ENCODE results near the gene NTF4. TPM values are rescaled to one million over a fixed set of nuclear protein-coding genes. Genes with fewer than 3 reads are reported as not detected.

Gene NTF4
- total RNA-seq, 1 experiment from 2014 or later, result 1.7 TPM

DNA sequence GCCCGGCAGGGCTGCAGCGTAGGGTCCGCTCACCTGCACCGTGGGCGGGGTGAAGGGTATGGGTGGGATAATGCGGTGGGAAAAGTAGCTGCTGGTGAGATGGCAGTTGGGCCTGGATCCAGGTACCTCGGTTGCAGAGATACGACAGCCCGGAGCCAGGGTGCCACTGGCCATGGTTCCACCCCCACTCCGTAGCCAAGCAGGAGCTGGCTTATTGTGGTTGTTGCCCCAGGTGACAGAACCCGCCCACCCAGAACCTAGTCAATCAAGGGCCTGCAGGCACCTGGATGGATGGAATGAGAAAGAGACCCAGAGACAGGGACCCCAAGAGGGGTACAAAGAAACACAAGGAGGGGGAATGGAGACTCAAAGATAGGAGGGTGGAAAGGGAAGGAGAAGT is 44.3 kb downstream of the NTF4 start:
- RAD21 ChIA-PET (ENCODE audit: low non-redundant PET in 1 of 2, low total read pairs in 2 of 2, uncharacterized antibody in 2 of 2, unreplicated experiment in 2 of 2), result no interaction called here
- no peak for ATAC-seq
- Histone ChIP-seq H3K79me2 (ENCODE audit: insufficient read depth, low read length) (no peaks in the 10 kb centered on the region), H3K4me2 (ENCODE audit: low read length) (peak overlapping the region; percentile 95), H3K9me2 (ENCODE audit: insufficient read depth) (no peaks in the 10 kb centered on the region), H3K36me3 (ENCODE audit: control insufficient read depth in 1 of 2, insufficient read depth in 2 of 2, low read length in 2 of 2) (peaks cover 0 to 5% of the 10 kb centered on the region in 2 experiments; a peak in 1 of 4 replicates), H2AFZ (ENCODE audit: low read depth, low read length, poor library complexity, severe bottlenecking) (no peak overlapping the region), H4K20me1 (ENCODE audit: insufficient read depth) (no peaks in the 10 kb centered on the region), H3K9ac (ENCODE audit: low read length) (no peak overlapping the region; the same call in 1 of the 2 replicates), H3K9me3 (ENCODE audit: control insufficient read depth in 1 of 2, insufficient read depth in 1 of 2, low read depth in 1 of 2, low read length in 2 of 2) (no peaks in the 10 kb centered on the region), H3K27me3 (ENCODE audit: insufficient read depth, low read length) (no peaks in the 10 kb centered on the region), H3K4me1 (ENCODE audit: control insufficient read depth in 1 of 2, insufficient read depth in 2 of 2, low read length in 2 of 2) (peaks cover 31 to 55% of the 10 kb centered on the region in 2 experiments), H3K27ac (ENCODE audit: low read depth, low read length) (no peak overlapping the region), H3K4me3 (replicated peaks in 1 of 2; ENCODE audit: low read depth in 1 of 2, low read length in 2 of 2) (no peak overlapping the region)
- TF ChIP-seq EZH2 (IDR thresholded peaks at IDR 0.05) (no peak), SP1 (IDR thresholded peaks at IDR 0.05; ENCODE audit: low read depth) (no peak), FOSL1 (IDR thresholded peaks at IDR 0.05; ENCODE audit: low read depth) (no peak), RAD21 (IDR thresholded peaks at IDR 0.05; ENCODE audit: low read depth) (no peak), SIN3A (IDR thresholded peaks at IDR 0.05; ENCODE audit: low read depth) (no peak), POLR2A (IDR thresholded peaks at IDR 0.05; ENCODE audit: borderline replicate concordance, extremely low read depth, insufficient read depth, insufficient read length) (no peak), EZH2phosphoT487 (IDR thresholded peaks at IDR 0.05; ENCODE audit: borderline replicate concordance) (no peak), ELF1 (IDR thresholded peaks at IDR 0.05; ENCODE audit: borderline replicate concordance, low read depth) (no peak)
- TF ChIP-seq, protein P1, sequence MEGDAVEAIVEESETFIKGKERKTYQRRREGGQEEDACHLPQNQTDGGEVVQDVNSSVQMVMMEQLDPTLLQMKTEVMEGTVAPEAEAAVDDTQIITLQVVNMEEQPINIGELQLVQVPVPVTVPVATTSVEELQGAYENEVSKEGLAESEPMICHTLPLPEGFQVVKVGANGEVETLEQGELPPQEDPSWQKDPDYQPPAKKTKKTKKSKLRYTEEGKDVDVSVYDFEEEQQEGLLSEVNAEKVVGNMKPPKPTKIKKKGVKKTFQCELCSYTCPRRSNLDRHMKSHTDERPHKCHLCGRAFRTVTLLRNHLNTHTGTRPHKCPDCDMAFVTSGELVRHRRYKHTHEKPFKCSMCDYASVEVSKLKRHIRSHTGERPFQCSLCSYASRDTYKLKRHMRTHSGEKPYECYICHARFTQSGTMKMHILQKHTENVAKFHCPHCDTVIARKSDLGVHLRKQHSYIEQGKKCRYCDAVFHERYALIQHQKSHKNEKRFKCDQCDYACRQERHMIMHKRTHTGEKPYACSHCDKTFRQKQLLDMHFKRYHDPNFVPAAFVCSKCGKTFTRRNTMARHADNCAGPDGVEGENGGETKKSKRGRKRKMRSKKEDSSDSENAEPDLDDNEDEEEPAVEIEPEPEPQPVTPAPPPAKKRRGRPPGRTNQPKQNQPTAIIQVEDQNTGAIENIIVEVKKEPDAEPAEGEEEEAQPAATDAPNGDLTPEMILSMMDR (IDR thresholded peaks at IDR 0.05 in 2 of 3, conservative IDR thresholded peaks at IDR 0.05 in 1 of 3; ENCODE audit: borderline replicate concordance in 1 of 3, insufficient read depth in 1 of 3, low read depth in 2 of 3, low read length in 2 of 3), result no peak
- TF ChIP-seq, protein P2, sequence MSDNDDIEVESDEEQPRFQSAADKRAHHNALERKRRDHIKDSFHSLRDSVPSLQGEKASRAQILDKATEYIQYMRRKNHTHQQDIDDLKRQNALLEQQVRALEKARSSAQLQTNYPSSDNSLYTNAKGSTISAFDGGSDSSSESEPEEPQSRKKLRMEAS (IDR thresholded peaks at IDR 0.05), result no peak
- TF ChIP-seq, protein P3, sequence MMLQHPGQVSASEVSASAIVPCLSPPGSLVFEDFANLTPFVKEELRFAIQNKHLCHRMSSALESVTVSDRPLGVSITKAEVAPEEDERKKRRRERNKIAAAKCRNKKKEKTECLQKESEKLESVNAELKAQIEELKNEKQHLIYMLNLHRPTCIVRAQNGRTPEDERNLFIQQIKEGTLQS (IDR thresholded peaks at IDR 0.05), result no peak
- DNase-seq (ENCODE audit: low read depth, low spot score), result no peak
- POLR2A ChIA-PET, result no interaction called here
- CTCF ChIA-PET, result interaction anchor here (0.9 to 4.3 kb wide), 6 partner anchors 11 to 205 kb away, joined by 3 to 44 read pairs (median 5); partner anchors contain the start of genes CGB2, GYS1 and RUVBL2
- intact Hi-C loops (cut with micrococcal nuclease), result no loop called here
- BruUV-seq (replicated peaks), result no TSS peak
